Ectodermal cell (in vitro differentiated cells): Measurements from ENCODE around the gene SPECC1L.

Experiments
- H3K27ac ChIP-seq: 2 replicates; pipeline ENCODE4 v1.7.0; 2013; ENCODE audit warnings: mild to moderate bottlenecking, low read depth, low read length; ENCODE audit not compliant: insufficient read depth, poor library complexity, severe bottlenecking
- H3K27me3 ChIP-seq: 2 replicates; pipeline ENCODE4 v1.7.0; 2013; ENCODE audit warnings: mild to moderate bottlenecking, low read length; ENCODE audit not compliant: insufficient read depth, control insufficient read depth, poor library complexity, severe bottlenecking
- H3K36me3 ChIP-seq: one replicate; pipeline ENCODE4 v1.7.0; 2013; ENCODE audit warnings: low read length; ENCODE audit not compliant: control insufficient read depth, insufficient read depth
- H3K4me1 ChIP-seq: one replicate; pipeline ENCODE4 v1.7.0; 2013; ENCODE audit warnings: low read length; ENCODE audit not compliant: control insufficient read depth, insufficient read depth
- H3K4me3 ChIP-seq: 2 replicates; pipeline ENCODE4 v1.7.0; 2013; ENCODE audit warnings: low read depth, low read length, control low read depth; ENCODE audit not compliant: insufficient read depth
- H3K9me3 ChIP-seq: 2 replicates; pipeline ENCODE4 v1.7.0; 2013; ENCODE audit warnings: mild to moderate bottlenecking, low read length, moderate library complexity; ENCODE audit not compliant: control insufficient read depth
- WGBS, 2 experiments: methylation state at CpG; one replicate each; pipeline ENCODE4 v1.1.7; 2013; ENCODE audit warnings: missing lambda C conversion rate in 2 of 2; 5-methylcytosine and 5-hydroxymethylcytosine counted together

SPECC1L gene

GRCh38 chr22:24379536-24379935, 108.9 kb downstream of the SPECC1L start:
- H3K36me3 ChIP-seq = peaks cover 15% of the 10 kb centered on the region
- no peak overlapping the region for H3K27ac ChIP-seq

GRCh38 chr22:24380220-24380904, 109.7 kb downstream of the SPECC1L start:
- Histone ChIP-seq H3K36me3 (peaks cover 12% of the 10 kb centered on the region), H3K9me3 (no peaks in the 10 kb centered on the region), H3K4me1 (no peaks in the 10 kb centered on the region), H3K27ac (no peak overlapping the region), H3K27me3 (no peaks in the 10 kb centered on the region), H3K4me3 (no peak overlapping the region)
- 93 to 96% methylated on average over 7 of the region's 7 CpGs for WGBS, 2 experiments

More at GRCh38 chr22:24379536-24379935, 108.9 kb downstream of the SPECC1L start:
- no peaks in the 10 kb centered on the region for H3K27me3 ChIP-seq
- no peaks in the 10 kb centered on the region for H3K4me1 ChIP-seq
- whole genome bisulfite sequencing, 2 experiments = 93 to 98% methylated on average over 2 of the region's 2 CpGs
- no peaks in the 10 kb centered on the region for H3K9me3 ChIP-seq
- H3K4me3 ChIP-seq = no peak overlapping the region

DNA sequence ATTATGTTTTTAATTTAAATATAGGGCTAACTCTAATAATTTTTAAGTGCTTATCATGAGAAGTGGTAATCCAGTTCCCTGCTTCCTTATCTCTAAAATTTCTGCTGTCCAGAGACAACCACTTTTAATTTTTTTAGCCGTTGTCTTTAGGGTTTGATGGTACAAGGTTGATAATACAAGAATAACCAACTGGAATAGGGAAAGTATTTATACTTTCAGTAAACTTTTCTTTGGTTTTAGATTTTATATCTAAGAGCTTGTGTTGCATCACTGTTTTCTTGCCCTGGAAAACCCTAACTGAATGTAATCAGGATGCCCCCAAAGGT, 110.2 kb downstream of the SPECC1L start:
- WGBS, 2 experiments = 88 to 100% methylated on average over 1 of the region's 1 CpG
- Histone ChIP-seq H3K9me3 (no peaks in the 10 kb centered on the region), H3K27me3 (no peaks in the 10 kb centered on the region), H3K4me1 (no peaks in the 10 kb centered on the region), H3K4me3 (no peak overlapping the region), H3K27ac (no peak overlapping the region), H3K36me3 (peaks cover 7% of the 10 kb centered on the region)

DNA sequence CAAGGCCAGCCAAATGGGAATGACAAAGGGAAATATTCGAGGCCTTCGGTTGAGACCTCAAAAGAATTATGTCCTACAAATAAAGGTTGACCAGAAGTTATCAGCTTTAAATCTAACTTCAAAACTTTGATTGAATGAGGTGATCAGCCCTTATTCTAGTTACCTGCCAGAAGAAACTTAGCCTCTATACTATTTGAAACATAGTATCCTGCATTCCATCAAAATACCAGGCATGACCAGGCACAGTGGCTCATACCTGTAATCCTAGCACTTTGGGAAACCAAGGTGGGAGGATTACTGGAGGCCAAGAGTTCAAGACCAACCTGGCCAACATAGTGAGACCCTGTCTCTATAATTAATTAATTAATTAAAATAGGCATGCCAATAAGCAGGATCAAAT, 112.4 kb downstream of the SPECC1L start:
- H3K36me3 ChIP-seq = peaks cover 4% of the 10 kb centered on the region
- H3K27me3 ChIP-seq = no peaks in the 10 kb centered on the region
- H3K4me1 ChIP-seq = no peaks in the 10 kb centered on the region
- no peak overlapping the region for H3K4me3 ChIP-seq
- H3K27ac ChIP-seq = no peak overlapping the region
- WGBS, 2 experiments = 94 to 95% methylated on average over 2 of the region's 2 CpGs
- H3K9me3 ChIP-seq = no peaks in the 10 kb centered on the region

DNA sequence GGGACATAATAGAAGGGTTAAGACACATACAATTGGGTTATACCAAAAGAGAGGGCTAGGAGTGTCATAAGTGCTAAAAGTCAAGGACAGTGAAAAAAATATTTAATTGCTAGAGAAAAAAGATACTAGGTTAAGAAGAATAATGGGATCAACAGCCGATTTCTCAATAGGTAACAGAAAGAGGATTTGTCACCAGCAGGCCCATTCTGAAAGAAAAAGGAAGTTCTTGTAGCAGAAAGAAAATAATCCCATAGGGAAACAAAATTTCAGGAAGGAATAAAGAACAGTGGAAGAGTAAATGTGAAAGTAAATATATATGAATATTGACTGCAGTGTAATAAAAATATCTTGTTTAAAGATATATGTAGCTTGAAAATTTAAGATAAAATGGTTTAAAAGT, 113.5 kb downstream of the SPECC1L start:
- WGBS, 2 experiments = 93 to 97% methylated on average over 1 of the region's 1 CpG
- Histone ChIP-seq H3K4me1 (no peaks in the 10 kb centered on the region), H3K4me3 (no peak overlapping the region), H3K9me3 (no peaks in the 10 kb centered on the region), H3K27me3 (no peaks in the 10 kb centered on the region), H3K27ac (no peak overlapping the region), H3K36me3 (no peaks in the 10 kb centered on the region)

DNA sequence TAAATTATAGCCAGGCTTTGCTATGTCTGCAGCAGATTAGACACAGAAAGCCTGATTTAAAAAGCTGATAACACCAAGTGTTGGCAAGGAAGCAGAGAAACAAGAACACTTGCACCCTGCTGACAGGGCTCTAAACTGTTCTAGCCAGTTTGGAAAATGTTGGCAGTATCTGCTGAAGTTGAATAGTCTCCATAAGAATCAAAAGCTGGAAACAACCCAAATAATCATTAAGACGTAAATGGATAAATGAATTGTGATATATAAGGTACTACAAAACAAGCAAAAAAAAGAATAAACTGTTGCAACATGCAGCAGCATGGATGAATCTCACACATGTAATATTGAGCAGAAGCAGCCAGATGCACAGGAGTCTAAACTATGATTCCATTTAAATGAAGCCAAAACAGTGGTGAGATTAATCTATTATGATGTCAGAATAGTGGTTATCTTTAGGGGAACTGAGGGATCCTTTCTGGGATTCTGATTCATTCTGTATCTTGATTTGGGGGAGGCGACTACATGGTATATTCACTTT, 116.4 kb downstream of the SPECC1L start:
- Histone ChIP-seq H3K4me1 (no peaks in the 10 kb centered on the region), H3K27me3 (no peaks in the 10 kb centered on the region), H3K36me3 (no peaks in the 10 kb centered on the region), H3K9me3 (no peaks in the 10 kb centered on the region), H3K4me3 (no peak overlapping the region), H3K27ac (no peak overlapping the region)
- WGBS, 2 experiments = 100% methylated on average over 1 to 2 of the region's 2 CpGs

DNA sequence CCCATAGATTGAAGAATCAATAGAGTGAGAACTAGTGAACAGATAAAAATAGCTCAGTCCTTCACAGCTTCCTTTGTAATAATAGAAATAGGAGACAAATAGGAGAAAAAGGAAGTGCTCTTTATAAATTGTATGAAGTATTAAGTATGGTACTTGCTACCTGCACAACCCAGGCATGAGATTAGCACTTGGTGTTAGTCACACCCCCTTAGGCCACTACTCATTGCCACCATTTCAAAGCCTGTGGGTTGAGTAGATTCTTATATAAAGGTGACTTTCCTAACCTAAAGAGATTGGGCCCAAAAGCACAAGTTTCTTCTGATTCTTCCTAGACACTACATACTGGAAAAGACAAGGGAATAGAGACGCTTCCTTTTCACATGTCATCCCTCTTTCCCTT, 119.0 kb downstream of the SPECC1L start:
- Histone ChIP-seq H3K4me3 (no peak overlapping the region), H3K36me3 (no peaks in the 10 kb centered on the region), H3K9me3 (no peaks in the 10 kb centered on the region), H3K27ac (no peak overlapping the region), H3K4me1 (no peaks in the 10 kb centered on the region), H3K27me3 (no peaks in the 10 kb centered on the region)
- WGBS, 2 experiments = 89 to 91% methylated on average over 1 of the region's 1 CpG

GRCh38 chr22:24390156-24390555, 119.5 kb downstream of the SPECC1L start:
- Histone ChIP-seq H3K27me3 (no peaks in the 10 kb centered on the region), H3K9me3 (no peaks in the 10 kb centered on the region), H3K27ac (no peak overlapping the region), H3K4me1 (no peaks in the 10 kb centered on the region), H3K4me3 (no peak overlapping the region), H3K36me3 (no peaks in the 10 kb centered on the region)
- 100% methylated on average over 1 of the region's 2 CpGs; no CpG with 5 or more reads in 1 of the 2 experiments for WGBS, 2 experiments

DNA sequence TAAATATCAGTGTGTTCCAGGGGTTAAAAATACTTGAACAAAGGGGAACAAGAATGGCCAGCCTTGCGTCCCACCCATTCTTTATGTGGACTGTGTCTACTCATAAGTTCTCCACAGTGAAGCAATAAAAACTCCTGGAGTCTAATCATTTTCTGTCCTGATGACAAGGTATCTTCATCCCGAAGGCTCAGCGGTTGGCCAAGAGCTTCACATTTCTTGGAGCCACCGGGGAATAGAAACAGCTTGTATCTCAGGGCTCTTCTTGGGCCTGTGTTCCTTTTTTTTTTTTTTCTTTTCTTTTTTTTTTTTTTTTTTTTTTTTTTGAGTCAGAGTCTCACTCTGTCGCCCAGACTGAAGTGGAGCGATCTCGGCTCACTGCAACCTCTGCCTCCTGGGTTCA, 119.9 kb downstream of the SPECC1L start:
- H3K36me3 ChIP-seq = no peaks in the 10 kb centered on the region
- H3K27ac ChIP-seq = no peak overlapping the region
- WGBS, 2 experiments = 96 to 97% methylated on average over 7 of the region's 7 CpGs
- H3K4me3 ChIP-seq = no peak overlapping the region
- no peaks in the 10 kb centered on the region for H3K4me1 ChIP-seq
- no peaks in the 10 kb centered on the region for H3K9me3 ChIP-seq
- no peaks in the 10 kb centered on the region for H3K27me3 ChIP-seq

DNA sequence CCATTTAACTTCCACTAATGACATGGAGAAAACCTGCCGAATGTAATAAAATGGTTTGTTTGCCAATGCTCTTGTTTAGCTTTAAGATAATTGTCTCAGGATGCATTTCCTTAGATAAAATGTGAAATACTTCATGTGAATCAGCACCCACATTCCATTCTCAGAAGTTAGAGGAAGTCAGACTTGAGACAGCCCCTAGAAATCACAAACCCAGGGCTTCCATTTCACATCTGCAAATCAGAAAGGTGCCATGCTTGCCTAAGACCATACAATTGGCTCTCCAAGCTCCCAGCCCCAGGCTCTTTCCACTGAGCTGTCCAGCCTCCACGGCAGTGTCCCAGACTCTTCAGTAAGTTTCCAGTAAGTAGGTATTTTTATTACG, 121.2 kb downstream of the SPECC1L start:
- 100% methylated on average over 3 of the region's 3 CpGs for WGBS, 2 experiments

More for the DNA sequence above, 121.2 kb downstream of the SPECC1L start:
- Histone ChIP-seq H3K27me3 (no peaks in the 10 kb centered on the region), H3K27ac (no peak overlapping the region), H3K9me3 (no peaks in the 10 kb centered on the region), H3K4me1 (no peaks in the 10 kb centered on the region), H3K4me3 (no peak overlapping the region), H3K36me3 (peaks cover 3% of the 10 kb centered on the region)
